K562 (cell line): Measurements from ENCODE around the gene UBE2E2.

ENCODE experiments used
- CTCF ChIP-seq, 3 experiments: IDR thresholded peaks in 2 of 3; conservative IDR thresholded peaks in 1 of 3; 2 replicates each; pipeline ENCODE4 v1.5.1; 2011 to 2012; ENCODE audit warnings: low read length in 3 of 3, mild to moderate bottlenecking in 3 of 3, control low read depth in 2 of 3, improper control_type of control experiment in 1 of 3, inconsistent platforms in 1 of 3, low read depth in 1 of 3, mixed read lengths in 1 of 3, moderate library complexity in 1 of 3; ENCODE audit not compliant: insufficient read depth in 2 of 3
- E2F8 ChIP-seq: fragments of 450-650 bp; IDR thresholded peaks from 2 replicates; pipeline ENCODE4 v1.7.1; 2018; ENCODE audit warnings: mild to moderate bottlenecking, low read depth; ENCODE audit not compliant: partially characterized antibody
- ELF1 ChIP-seq: fragments of 200-800 bp; sonication (Bioruptor generic); IDR thresholded peaks from 2 replicates; pipeline ENCODE4 v1.6.1; 2016; ENCODE audit warnings: missing genetic modification characterization, missing compliant biosample characterization
- ELF4 ChIP-seq: fragments of 450-650 bp; formaldehyde crosslinking; IDR thresholded peaks from 2 replicates; pipeline ENCODE4 v1.4.0; 2022; ENCODE audit warnings: missing genetic modification characterization
- FOXK2 ChIP-seq, 2 experiments: fragments of 450-650 bp; IDR thresholded peaks in 1 of 2; conservative IDR thresholded peaks in 1 of 2; 2 replicates each; pipeline ENCODE4 v1.6.1; 2016; ENCODE audit warnings: low read depth in 2 of 2, mild to moderate bottlenecking in 1 of 2
- MLX ChIP-seq, 2 experiments: fragments of 450-650 bp in 1 of 2; sonication (generic) in 1 of 2; formaldehyde crosslinking; conservative IDR thresholded peaks; 2 replicates each; pipeline versions ENCODE4 v1.4.0 to v1.8.1; 2020 to 2022; ENCODE audit warnings: mild to moderate bottlenecking in 1 of 2, missing genetic modification reagents in 1 of 2
- NONO ChIP-seq, 2 experiments: fragments of 200-400 bp in 1 of 2; fragments of 450-650 bp in 1 of 2; formaldehyde crosslinking in 1 of 2; IDR thresholded peaks; 2 replicates each; pipeline ENCODE4 v1.6.1; 2017; ENCODE audit warnings: low read depth in 2 of 2, mild to moderate bottlenecking in 2 of 2, moderate library complexity in 2 of 2, low read length in 1 of 2
- NR4A1 ChIP-seq, 2 experiments: fragments of 250-450 bp in 1 of 2; fragments of 450-650 bp in 1 of 2; sonication (Bioruptor Pico) in 1 of 2; IDR thresholded peaks; 2 replicates each; pipeline versions ENCODE4 v1.4.0 to v1.6.1; 2016 to 2020; ENCODE audit warnings: mild to moderate bottlenecking in 2 of 2, missing compliant biosample characterization in 1 of 2, missing genetic modification characterization in 1 of 2, moderate library complexity in 1 of 2
- PRPF4 ChIP-seq: fragments of 200-400 bp; formaldehyde crosslinking; IDR thresholded peaks from one replicate; pipeline ENCODE4 v1.6.1; 2017; ENCODE audit warnings: low read length, low read depth, mild to moderate bottlenecking; ENCODE audit not compliant: insufficient read depth, poor library complexity, severe bottlenecking
- ZBTB26 ChIP-seq: fragments of 450-650 bp; formaldehyde crosslinking; IDR thresholded peaks from 2 replicates; pipeline ENCODE4 v1.4.0; 2022; ENCODE audit warnings: missing genetic modification characterization
- ZKSCAN8 ChIP-seq: fragments of 200-800 bp; sonication (Bioruptor generic); IDR thresholded peaks from 2 replicates; pipeline ENCODE4 v1.6.1; 2016; ENCODE audit warnings: missing genetic modification characterization, missing compliant biosample characterization
- ZNF785 ChIP-seq: fragments of 250-450 bp; sonication (Bioruptor Pico); IDR thresholded peaks from 2 replicates; pipeline ENCODE4 v1.4.0; 2020; ENCODE audit warnings: mild to moderate bottlenecking
- ZSCAN29 ChIP-seq: fragments of 450-650 bp; IDR thresholded peaks from 2 replicates; pipeline ENCODE4 v1.6.1; 2017

- no peak for TF ChIP-seq NONO (IDR thresholded peaks at IDR 0.05; ENCODE audit: low read depth in 2 of 2, low read length in 1 of 2)
- no peak for TF ChIP-seq ELF4
- TF ChIP-seq FOXK2 (conservative IDR thresholded peaks at IDR 0.05 in 1 of 2, IDR thresholded peaks at IDR 0.05 in 1 of 2; ENCODE audit: low read depth in 2 of 2) = no peak
- TF ChIP-seq MLX (CRISPR knock-in tag; conservative IDR thresholded peaks at IDR 0.05) = no peak
- no peak for TF ChIP-seq NR4A1 (CRISPR knock-in tag; IDR thresholded peaks at IDR 0.05)
- no peak for TF ChIP-seq NR4A1 (tag; IDR thresholded peaks at IDR 0.05)
- no peak for TF ChIP-seq ZSCAN29
- no peak for TF ChIP-seq ZNF785 (CRISPR knock-in tag)
- no peak for TF ChIP-seq ZKSCAN8 (CRISPR knock-in tag)
- no peak for TF ChIP-seq PRPF4
- TF ChIP-seq E2F8 = no peak
- no peak for TF ChIP-seq CTCF (IDR thresholded peaks at IDR 0.05 in 2 of 3, conservative IDR thresholded peaks at IDR 0.05 in 1 of 3; ENCODE audit: insufficient read depth in 2 of 3, low read depth in 1 of 3, low read length in 3 of 3)
- no peak for TF ChIP-seq ZBTB26
- no peak for TF ChIP-seq ELF1 (tag)
These were observed 262.4 kb downstream of the UBE2E2 start for GRCh38 chr3:23465569-23465968.
